GM23338 (cell line): ENCODE results near the gene PCSK6.

Source experiments
- CTCF ChIP-seq, 2 experiments: fragments of 200-600 bp in 1 of 2; sonication (generic) in 1 of 2; conservative IDR thresholded peaks; 2 replicates each; pipeline versions ENCODE4 v1.5.1 to v1.6.1; 2016 to 2017; ENCODE audit warnings: antibody characterized with exemption in 2 of 2, low read depth in 2 of 2, mild to moderate bottlenecking in 2 of 2, moderate library complexity in 1 of 2
- EZH2 ChIP-seq: fragments of 200-600 bp; sonication (generic); IDR thresholded peaks from one replicate; pipeline ENCODE4 v1.8.0; 2017; ENCODE audit warnings: antibody characterized with exemption, mild to moderate bottlenecking, low read depth; ENCODE audit not compliant: unreplicated experiment
- JUNB ChIP-seq: IDR thresholded peaks from one replicate; pipeline ENCODE4 v1.6.1; 2016; ENCODE audit warnings: antibody characterized with exemption; ENCODE audit not compliant: unreplicated experiment
- NANOG ChIP-seq: IDR thresholded peaks from 2 replicates; pipeline ENCODE4 v1.6.1; 2016; ENCODE audit warnings: antibody characterized with exemption, borderline replicate concordance
- POLR2AphosphoS5 ChIP-seq: IDR thresholded peaks from 2 replicates; pipeline ENCODE4 v1.6.1; 2016; ENCODE audit warnings: antibody characterized with exemption, low read depth
- REST ChIP-seq: IDR thresholded peaks from one replicate; pipeline ENCODE4 v1.6.1; 2018; ENCODE audit warnings: antibody characterized with exemption; ENCODE audit not compliant: unreplicated experiment
- STAT1 ChIP-seq: IDR thresholded peaks from one replicate; pipeline ENCODE4 v1.6.1; 2016; ENCODE audit warnings: antibody characterized with exemption; ENCODE audit not compliant: unreplicated experiment

GRCh38 chr15:101483462-101483861 is 6.0 kb downstream of the PCSK6 start:
- TF ChIP-seq NANOG (no peak), POLR2AphosphoS5 (no peak), CTCF (conservative IDR thresholded peaks at IDR 0.05; ENCODE audit: low read depth in 2 of 2) (no peak), STAT1 (no peak), JUNB (no peak), EZH2 (no peak), REST (no peak)
